Muscle of leg (tissue), 11 donors: Measurements from ENCODE around the gene TOMM34. TPM values are rescaled to one million over a fixed set of nuclear protein-coding genes. Genes with fewer than 3 reads are reported as not detected.

ENCODE experiments used
- DNase-seq: peaks from one replicate; pipeline ENCODE4 v3.0.0; 2013
- H3K27ac ChIP-seq: one replicate; pipeline ENCODE4 v1.5.1; 2013; ENCODE audit warnings: mild to moderate bottlenecking, low read length, control low read depth
- H3K27me3 ChIP-seq: one replicate; pipeline ENCODE4 v1.6.1; 2013; ENCODE audit warnings: low read length; ENCODE audit not compliant: control insufficient read depth, insufficient read depth
- H3K36me3 ChIP-seq: one replicate; pipeline ENCODE4 v1.6.1; 2013; ENCODE audit warnings: low read length; ENCODE audit not compliant: control insufficient read depth, insufficient read depth
- H3K4me1 ChIP-seq: one replicate; pipeline ENCODE4 v1.6.1; 2013; ENCODE audit warnings: low read length; ENCODE audit not compliant: control insufficient read depth, insufficient read depth
- H3K4me3 ChIP-seq: one replicate; pipeline ENCODE4 v1.5.1; 2013; ENCODE audit warnings: low read length, control low read depth
- H3K9me3 ChIP-seq: replicated peaks from 2 replicates; pipeline ENCODE4 v1.6.1; 2013; ENCODE audit warnings: low read depth, low read length; ENCODE audit not compliant: control insufficient read depth
- WGBS: methylation state at CpG from one replicate; pipeline ENCODE4 v1.1.5; 2013; ENCODE audit warnings: missing lambda C conversion rate; ENCODE audit not compliant: insufficient coverage; 5-methylcytosine and 5-hydroxymethylcytosine counted together
- polyA plus RNA-seq, 8 donors: library from polyadenylated mRNA; unstranded; fragments of 120-200 nt; gene quantifications; one replicate each; pipeline versions ENCODE4 v1.2.1 to v1.2.3, GENCODE V29; 2013; ENCODE audit warnings: inconsistent platforms in 1 of 8, low replicate concordance in 1 of 8; ENCODE audit not compliant: insufficient read length in 8 of 8, insufficient read depth in 1 of 8
- total RNA-seq: library from RNA; stranded (reverse); fragments of 120-200 nt; gene quantifications from one replicate; pipeline ENCODE4 v1.2.4, GENCODE V29; 2013

The TOMM34 gene
- total and polyA plus RNA-seq, 9 donors, result 9.7 to 17.9 (median 14.5) TPM

GRCh38 chr20:44916586-44916985, 43.6 kb downstream of the TOMM34 start:
- 93% methylated on average over 11 of the region's 12 CpGs for WGBS
- H3K9me3 ChIP-seq, result no peaks in the 10 kb centered on the region
- peaks cover 8% of the 10 kb centered on the region for H3K36me3 ChIP-seq
- H3K4me3 ChIP-seq, result no peak overlapping the region
- H3K4me1 ChIP-seq, result no peaks in the 10 kb centered on the region
- H3K27me3 ChIP-seq, result no peaks in the 10 kb centered on the region
- no peak for DNase-seq
- no peak overlapping the region for H3K27ac ChIP-seq

DNA sequence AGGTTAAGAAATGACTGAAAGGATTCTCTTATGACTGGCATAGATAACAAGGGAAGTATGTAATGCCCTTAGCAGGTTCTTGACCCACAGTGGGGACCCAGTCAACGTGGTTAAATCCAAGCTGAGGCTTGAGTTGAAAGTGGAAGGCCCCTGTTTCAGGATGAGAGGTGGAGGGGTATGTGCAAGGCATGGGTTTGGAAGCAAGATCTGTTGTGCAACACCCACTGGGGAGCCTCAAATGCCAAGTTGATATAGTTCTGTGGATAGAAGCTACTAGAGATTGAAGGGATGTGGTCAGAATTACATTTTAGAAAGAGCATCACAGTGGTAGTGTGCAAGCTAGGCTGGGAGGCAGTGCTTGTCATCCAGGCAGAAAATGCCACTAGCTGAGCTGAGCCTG, 45.3 kb downstream of the TOMM34 start:
- Histone ChIP-seq H3K4me3 (no peak overlapping the region), H3K27me3 (no peaks in the 10 kb centered on the region), H3K27ac (no peak overlapping the region), H3K4me1 (peaks cover 8% of the 10 kb centered on the region), H3K9me3 (no peaks in the 10 kb centered on the region), H3K36me3 (peaks cover 8% of the 10 kb centered on the region)
- no peak for DNase-seq
- 75% methylated on average over 1 of the region's 1 CpG for WGBS

GRCh38 chr20:44912189-44912588, 48.0 kb downstream of the TOMM34 start:
- WGBS, result 92% methylated on average over 1 of the region's 2 CpGs
- Histone ChIP-seq H3K4me3 (no peak overlapping the region), H3K27ac (no peak overlapping the region), H3K9me3 (no peaks in the 10 kb centered on the region), H3K36me3 (peaks cover 8% of the 10 kb centered on the region), H3K27me3 (no peaks in the 10 kb centered on the region), H3K4me1 (peaks cover 10% of the 10 kb centered on the region)
- no peak for DNase-seq

GRCh38 chr20:44911264-44911921, 48.8 kb downstream of the TOMM34 start:
- 70% methylated on average over 9 of the region's 21 CpGs for WGBS
- DNase-seq, result no peak
- H3K27ac ChIP-seq, result no peak overlapping the region
- peaks cover 12% of the 10 kb centered on the region for H3K36me3 ChIP-seq
- H3K27me3 ChIP-seq, result no peaks in the 10 kb centered on the region
- no peaks in the 10 kb centered on the region for H3K9me3 ChIP-seq
- no peak overlapping the region for H3K4me3 ChIP-seq
- H3K4me1 ChIP-seq, result peaks cover 10% of the 10 kb centered on the region

DNA sequence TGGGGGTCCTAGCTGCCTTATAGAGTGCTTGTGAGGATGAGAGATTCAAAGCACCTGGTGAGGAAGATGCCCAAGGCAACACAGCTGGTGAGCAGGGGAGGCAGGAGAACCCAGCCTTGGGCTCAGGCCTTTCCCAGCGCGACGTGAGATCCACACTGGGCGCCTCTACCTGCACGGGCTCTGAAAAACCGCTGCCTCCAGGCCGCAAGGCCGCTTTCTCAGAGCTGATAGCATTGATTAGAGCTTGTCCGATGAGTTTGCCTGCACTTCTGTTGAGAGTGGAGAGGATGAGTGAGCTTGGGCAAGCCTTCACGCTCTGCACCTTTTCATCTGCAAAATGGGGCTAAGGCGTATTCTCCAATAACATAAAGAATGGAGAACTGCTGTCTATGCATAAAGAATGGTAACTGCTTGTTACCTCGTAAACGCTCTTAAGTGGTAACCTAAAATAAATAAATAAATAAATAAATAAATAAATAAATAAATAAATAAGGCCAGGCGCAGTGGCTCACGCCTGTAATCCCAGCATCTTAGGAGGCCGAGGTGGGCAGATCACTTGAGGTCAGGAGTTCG, 49.4 kb downstream of the TOMM34 start:
- peak overlapping the region; percentile 68 for H3K4me3 ChIP-seq
- DNase-seq, result no peak

DNA sequence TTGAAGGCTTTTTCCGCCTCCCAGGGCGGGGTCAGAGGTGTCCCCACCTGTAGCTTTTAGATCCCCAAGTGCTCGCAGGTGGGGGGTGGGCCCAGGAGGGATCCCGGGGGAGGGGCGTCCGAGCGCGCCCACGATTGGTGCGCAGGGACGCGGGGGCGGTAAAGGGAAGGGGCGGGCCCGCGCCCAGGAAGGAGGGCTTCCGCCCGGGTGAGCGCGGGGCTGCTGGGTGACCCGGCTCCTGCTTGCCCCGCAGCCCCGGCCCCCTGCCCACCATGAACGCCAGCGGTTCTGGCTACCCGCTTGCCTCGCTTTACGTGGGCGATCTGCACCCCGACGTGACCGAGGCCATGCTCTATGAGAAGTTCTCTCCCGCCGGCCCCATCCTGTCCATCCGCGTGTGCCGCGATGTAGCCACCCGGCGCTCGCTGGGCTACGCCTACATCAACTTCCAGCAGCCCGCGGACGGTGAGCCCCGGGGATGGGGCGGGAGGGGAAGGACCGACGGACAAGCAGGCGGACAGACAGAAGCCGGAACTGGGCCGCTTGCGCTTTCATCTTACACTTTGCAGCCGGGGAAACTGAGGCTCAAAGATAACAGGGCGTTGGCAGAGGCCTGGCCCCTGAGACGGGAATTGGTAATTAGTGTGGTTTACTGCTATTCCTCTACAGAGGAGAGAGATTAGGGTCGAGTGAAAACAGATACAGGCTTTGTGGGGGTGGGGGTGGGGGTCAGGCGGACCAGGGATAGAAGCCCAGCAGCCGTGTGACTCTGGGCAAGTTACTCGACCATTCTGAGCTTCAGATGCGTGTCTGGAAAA, 50.1 kb downstream of the TOMM34 start, which contains the start of gene PABPC1L:
PABPC1L (plus strand) TSS at position 189 of the 818 bp plus-strand sequence; CDS start at position 273, 84 bp downstream.
- H3K36me3 ChIP-seq, result peaks cover 22% of the 10 kb centered on the region
- peak; percentile 67 for DNase-seq
- H3K27ac ChIP-seq, result no peak within 1 kb of the TSS

More for the DNA sequence above, 49.4 kb downstream of the TOMM34 start:
- WGBS, result 43% methylated on average over 7 of the region's 17 CpGs
- Histone ChIP-seq H3K9me3 (no peaks in the 10 kb centered on the region), H3K36me3 (peaks cover 17% of the 10 kb centered on the region), H3K4me1 (peaks cover 10% of the 10 kb centered on the region), H3K27ac (no peak overlapping the region), H3K27me3 (no peaks in the 10 kb centered on the region)

DNA sequence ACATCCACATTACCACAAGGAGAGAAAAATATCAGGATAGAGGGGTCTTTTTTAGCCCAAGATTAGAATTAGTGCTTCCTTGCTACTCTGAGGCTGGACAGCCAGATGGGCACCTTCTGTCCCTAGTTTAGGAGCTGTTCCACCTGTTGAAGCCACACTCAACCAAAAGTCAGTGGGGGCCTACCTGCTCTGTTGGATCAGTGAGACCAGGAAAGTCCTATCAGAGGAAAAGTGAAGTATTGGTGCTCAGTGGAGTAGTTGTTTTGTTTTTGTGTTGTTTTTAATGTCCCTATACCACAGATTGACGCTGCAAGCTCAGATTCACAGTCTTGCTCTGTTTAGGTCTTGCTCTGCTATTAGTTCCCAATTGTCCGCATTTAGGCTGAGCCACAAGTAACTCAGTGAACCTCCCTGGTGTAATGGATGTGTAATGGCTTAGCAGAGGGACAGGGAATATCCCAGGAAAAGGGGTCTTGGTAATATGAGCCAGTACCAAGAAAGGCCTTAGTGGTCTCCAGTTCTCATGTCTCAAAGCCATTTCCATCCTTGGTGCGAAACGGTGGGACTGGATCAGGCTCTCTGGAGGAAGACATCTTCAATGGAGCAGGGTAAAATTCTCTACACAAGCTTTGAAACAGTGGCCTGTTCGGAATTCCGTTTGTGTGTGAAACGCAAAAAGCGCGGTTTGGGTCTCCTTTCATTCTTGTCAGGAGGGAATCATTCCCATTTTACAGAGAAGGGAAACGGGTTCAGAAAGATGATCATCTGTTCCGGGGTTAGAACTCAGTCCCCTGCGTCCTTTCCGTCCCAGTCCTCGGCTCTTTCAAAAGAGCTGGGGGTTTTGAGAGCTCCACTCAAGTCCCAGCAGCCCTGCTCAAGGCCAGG, 51.0 kb downstream of the TOMM34 start:
- 11% methylated on average over 10 of the region's 14 CpGs for WGBS
- Histone ChIP-seq H3K27me3 (no peaks in the 10 kb centered on the region), H3K36me3 (peaks cover 31% of the 10 kb centered on the region), H3K4me3 (peak overlapping the region; percentile 68), H3K27ac (no peak overlapping the region), H3K9me3 (no peaks in the 10 kb centered on the region), H3K4me1 (peaks cover 10% of the 10 kb centered on the region)
- no peak for DNase-seq

More for the DNA sequence above, 50.1 kb downstream of the TOMM34 start, which contains the start of gene PABPC1L:
- peak within 1 kb of the TSS; percentile 68 for H3K4me3 ChIP-seq
- H3K27me3 ChIP-seq, result no peaks in the 10 kb centered on the region
- 2% methylated on average over 58 of the region's 61 CpGs for WGBS
- peaks cover 10% of the 10 kb centered on the region for H3K4me1 ChIP-seq
- no peaks in the 10 kb centered on the region for H3K9me3 ChIP-seq

DNA sequence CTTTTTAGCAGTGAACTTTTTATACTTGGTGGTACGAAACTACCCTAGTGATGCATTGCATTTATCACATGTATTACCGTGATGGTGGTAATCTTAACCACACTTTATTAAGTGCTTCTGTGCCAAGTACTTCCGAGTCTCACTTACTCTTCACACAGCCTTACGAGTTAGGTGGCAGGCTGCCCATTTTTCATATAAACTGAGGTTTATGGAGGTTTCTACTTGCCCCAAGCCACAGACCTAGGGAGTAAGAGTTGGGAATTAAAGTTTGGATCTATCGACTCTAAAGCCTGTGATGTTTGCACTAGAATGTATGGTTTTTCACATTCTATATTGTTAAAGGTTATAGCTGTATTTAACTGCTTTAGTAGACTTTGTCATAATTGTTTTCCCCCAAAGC, 55.8 kb downstream of the TOMM34 start:
- Histone ChIP-seq H3K4me1 (no peaks in the 10 kb centered on the region), H3K4me3 (no peak overlapping the region), H3K27ac (no peak overlapping the region), H3K9me3 (no peaks in the 10 kb centered on the region), H3K27me3 (no peaks in the 10 kb centered on the region), H3K36me3 (peaks cover 56% of the 10 kb centered on the region)
- no CpG with 5 or more reads among the region's 5 CpGs for WGBS
- no peak for DNase-seq

GRCh38 chr20:44901974-44902373, 58.2 kb downstream of the TOMM34 start:
- H3K36me3 ChIP-seq, result peaks cover 51% of the 10 kb centered on the region
- DNase-seq, result no peak

More at GRCh38 chr20:44901974-44902373, 58.2 kb downstream of the TOMM34 start:
- H3K27me3 ChIP-seq, result no peaks in the 10 kb centered on the region
- no peaks in the 10 kb centered on the region for H3K4me1 ChIP-seq
- no peak overlapping the region for H3K4me3 ChIP-seq
- 67% methylated on average over 1 of the region's 2 CpGs for WGBS
- no peaks in the 10 kb centered on the region for H3K9me3 ChIP-seq
- no peak overlapping the region for H3K27ac ChIP-seq
